Sigmoid colon (tissue), 7 donors: Measurements from ENCODE around the gene HMGCS2. TPM values are rescaled to one million over a fixed set of nuclear protein-coding genes. Genes with fewer than 3 reads are reported as not detected.

Source experiments
- DNase-seq: peaks from one replicate; pipeline ENCODE4 v3.0.0-alpha.2; 2019
- H3K27ac ChIP-seq, 4 donors: fragments of 200-600 bp; sonication (generic); one replicate each; pipeline ENCODE4 v1.5.1; 2016 to 2019; ENCODE audit warnings: mild to moderate bottlenecking in 1 of 4
- H3K27me3 ChIP-seq, 3 donors: fragments of 200-600 bp; sonication (generic); one replicate each; pipeline ENCODE4 v1.5.1; 2019; ENCODE audit warnings: mild to moderate bottlenecking in 1 of 3
- H3K36me3 ChIP-seq, 4 donors: fragments of 200-600 bp; sonication (generic); one replicate each; pipeline ENCODE4 v1.5.1; 2016 to 2019
- H3K4me1 ChIP-seq, 4 donors: fragments of 200-600 bp; sonication (generic); one replicate each; pipeline ENCODE4 v1.5.1; 2017 to 2019
- H3K4me3 ChIP-seq, 4 donors: fragments of 200-600 bp; sonication (generic); one replicate each; pipeline ENCODE4 v1.5.1; 2017 to 2019; ENCODE audit warnings: mild to moderate bottlenecking in 2 of 4, moderate library complexity in 1 of 4
- H3K9me3 ChIP-seq, 4 donors: fragments of 200-600 bp in 3 of 4; sonication (generic) in 3 of 4; one replicate each; pipeline versions ENCODE4 v1.5.1 to v1.6.1; 2013 to 2019
- CTCF ChIP-seq, 4 experiments: fragments of 450-650 bp in 3 of 4; fragments of 200-600 bp in 1 of 4; IDR thresholded peaks; one replicate each; pipeline ENCODE4 v1.5.1; 2016 to 2019; ENCODE audit warnings: antibody characterized with exemption in 4 of 4, mild to moderate bottlenecking in 3 of 4, moderate library complexity in 2 of 4
- EP300 ChIP-seq, 4 donors: sonication (generic); formaldehyde crosslinking; IDR thresholded peaks; one replicate each; pipeline ENCODE4 v1.6.1; 2017; ENCODE audit warnings: antibody characterized with exemption in 4 of 4
- POLR2A ChIP-seq, 2 donors: fragments of 450-650 bp; IDR thresholded peaks; one replicate each; pipeline ENCODE4 v1.6.1; 2016; ENCODE audit warnings: antibody characterized with exemption in 2 of 2, mild to moderate bottlenecking in 2 of 2, moderate library complexity in 2 of 2
- POLR2AphosphoS5 ChIP-seq, 4 donors: sonication (generic); formaldehyde crosslinking; IDR thresholded peaks; one replicate each; pipeline ENCODE4 v1.6.1; 2017; ENCODE audit warnings: antibody characterized with exemption in 4 of 4
- WGBS, 2 donors: extraction: QIAGEN DNeasy Blood & Tissue Kit; methylation state at CpG; one replicate each; pipeline ENCODE4 v1.1.7; 2013; 5-methylcytosine and 5-hydroxymethylcytosine counted together
- intact Hi-C: fragments of 100-400 bp; cut with DNase I; formaldehyde crosslinking; loops from one replicate; pipeline ENCODE4 v1.15.1; 2023
- polyA plus RNA-seq, 3 donors: library from polyadenylated mRNA; stranded (reverse); fragments of 200-250 nt; gene quantifications; one replicate each; pipeline ENCODE4 v1.2.3, GENCODE V29; 2013
- total RNA-seq, 4 donors: library from RNA; depleted of rRNA; stranded (reverse); fragments of >200 nt; gene quantifications; one replicate each; pipeline ENCODE4 v1.1.0, GENCODE V29; 2016
- donor health status: healthy with polysubstance abuse.
- donor health status: Bipolar disorder and iron deficiency.
- donor health status: healthy.

Gene HMGCS2
- total and polyA plus RNA-seq, 7 donors = 2.8 to 607 (median 165) TPM; not detected in 3

GRCh38 chr1:119737040-119737682 is 31.5 kb downstream of the HMGCS2 start:
- Histone ChIP-seq H3K4me1 (peaks cover 0 to 9% (median 7%) of the 10 kb centered on the region in 4 donors), H3K4me3 (no peak overlapping the region), H3K9me3 (no peaks in the 10 kb centered on the region), H3K27ac (no peak overlapping the region), H3K36me3 (peaks cover 0 to 26% (median 6%) of the 10 kb centered on the region in 4 donors), H3K27me3 (no peaks in the 10 kb centered on the region)
- WGBS, 2 donors = 24 to 50% methylated on average over 16 of the region's 16 CpGs
- DNase-seq = no peak
- intact Hi-C loops = no loop called here
- TF ChIP-seq CTCF (IDR thresholded peaks at IDR 0.05) = no peak
- TF ChIP-seq POLR2A (IDR thresholded peaks at IDR 0.05) = no peak
- no peak for TF ChIP-seq POLR2AphosphoS5 (IDR thresholded peaks at IDR 0.05)
- TF ChIP-seq EP300 (IDR thresholded peaks at IDR 0.05) = no peak

GRCh38 chr1:119736649-119737039 is 32.1 kb downstream of the HMGCS2 start:
- H3K4me3 ChIP-seq = no peak overlapping the region
- H3K9me3 ChIP-seq = no peaks in the 10 kb centered on the region
- no peak overlapping the region for H3K27ac ChIP-seq
- H3K4me1 ChIP-seq = peaks cover 0 to 4% (median 1%) of the 10 kb centered on the region in 4 donors
- peaks cover 0 to 29% (median 6%) of the 10 kb centered on the region in 4 donors for H3K36me3 ChIP-seq
- TF ChIP-seq POLR2AphosphoS5 (IDR thresholded peaks at IDR 0.05) (no peak), EP300 (IDR thresholded peaks at IDR 0.05) (no peak), CTCF (IDR thresholded peaks at IDR 0.05) (no peak)
- 94 to 97% methylated on average over 2 of the region's 2 CpGs for WGBS, 2 donors
- DNase-seq = no peak
- H3K27me3 ChIP-seq = no peaks in the 10 kb centered on the region
- intact Hi-C loops = no loop called here

- Histone ChIP-seq H3K36me3 (peaks cover 0 to 29% (median 7%) of the 10 kb centered on the region in 4 donors), H3K27ac (no peak overlapping the region), H3K4me1 (no peaks in the 10 kb centered on the region), H3K27me3 (no peaks in the 10 kb centered on the region), H3K4me3 (no peak overlapping the region), H3K9me3 (no peaks in the 10 kb centered on the region)
- intact Hi-C loops = no loop called here
- WGBS, 2 donors = 95 to 97% methylated on average over 14 of the region's 14 CpGs
- TF ChIP-seq POLR2A (IDR thresholded peaks at IDR 0.05) = no peak
- no peak for TF ChIP-seq POLR2AphosphoS5 (IDR thresholded peaks at IDR 0.05)
- TF ChIP-seq EP300 (IDR thresholded peaks at IDR 0.05) = no peak
- no peak for TF ChIP-seq CTCF (IDR thresholded peaks at IDR 0.05)
- no peak for DNase-seq
Measured at GRCh38 chr1:119735217-119735616, 33.5 kb downstream of the HMGCS2 start.

- no peak for TF ChIP-seq POLR2AphosphoS5 (IDR thresholded peaks at IDR 0.05)
- TF ChIP-seq EP300 (IDR thresholded peaks at IDR 0.05) = no peak
- TF ChIP-seq CTCF (IDR thresholded peaks at IDR 0.05) = no peak
- no peak for TF ChIP-seq POLR2A (IDR thresholded peaks at IDR 0.05)
- DNase-seq = no peak
- peaks cover 0 to 42% (median 10%) of the 10 kb centered on the region in 4 donors for H3K36me3 ChIP-seq
- no peaks in the 10 kb centered on the region for H3K27me3 ChIP-seq
- H3K4me3 ChIP-seq = no peak overlapping the region
- no peaks in the 10 kb centered on the region for H3K4me1 ChIP-seq
- intact Hi-C loops = no loop called here
- no peak overlapping the region for H3K27ac ChIP-seq
- no peaks in the 10 kb centered on the region for H3K9me3 ChIP-seq
- WGBS, 2 donors = 89 to 91% methylated on average over 3 of the region's 3 CpGs
Measured at GRCh38 chr1:119733754-119734153, 35.0 kb downstream of the HMGCS2 start.
